Measurements from ENCODE around the gene COG7.

GRCh38 chr16:23448392-23448791 lies 4.6 kb downstream of the COG7 start:
- TF ChIP-seq CTCF (IDR thresholded peaks at IDR 0.05) (no peak), POLR2A (IDR thresholded peaks at IDR 0.05) (no peak), POLR2AphosphoS5 (IDR thresholded peaks at IDR 0.05) (no peak)

All from breast epithelium (tissue), 3 donors.